ENCODE results near the gene PGAM1.

GRCh38 chr10:97435211-97435610, 9.2 kb downstream of the PGAM1 start:
- TF ChIP-seq, protein P1, sequence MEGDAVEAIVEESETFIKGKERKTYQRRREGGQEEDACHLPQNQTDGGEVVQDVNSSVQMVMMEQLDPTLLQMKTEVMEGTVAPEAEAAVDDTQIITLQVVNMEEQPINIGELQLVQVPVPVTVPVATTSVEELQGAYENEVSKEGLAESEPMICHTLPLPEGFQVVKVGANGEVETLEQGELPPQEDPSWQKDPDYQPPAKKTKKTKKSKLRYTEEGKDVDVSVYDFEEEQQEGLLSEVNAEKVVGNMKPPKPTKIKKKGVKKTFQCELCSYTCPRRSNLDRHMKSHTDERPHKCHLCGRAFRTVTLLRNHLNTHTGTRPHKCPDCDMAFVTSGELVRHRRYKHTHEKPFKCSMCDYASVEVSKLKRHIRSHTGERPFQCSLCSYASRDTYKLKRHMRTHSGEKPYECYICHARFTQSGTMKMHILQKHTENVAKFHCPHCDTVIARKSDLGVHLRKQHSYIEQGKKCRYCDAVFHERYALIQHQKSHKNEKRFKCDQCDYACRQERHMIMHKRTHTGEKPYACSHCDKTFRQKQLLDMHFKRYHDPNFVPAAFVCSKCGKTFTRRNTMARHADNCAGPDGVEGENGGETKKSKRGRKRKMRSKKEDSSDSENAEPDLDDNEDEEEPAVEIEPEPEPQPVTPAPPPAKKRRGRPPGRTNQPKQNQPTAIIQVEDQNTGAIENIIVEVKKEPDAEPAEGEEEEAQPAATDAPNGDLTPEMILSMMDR (IDR thresholded peaks at IDR 0.05): no peak
- TF ChIP-seq POLR2AphosphoS5 (IDR thresholded peaks at IDR 0.05): no peak

All from breast epithelium (tissue), 3 donors.